ENCODE results near the gene C6orf52. TPM values are rescaled to one million over a fixed set of nuclear protein-coding genes. Genes with fewer than 3 reads are reported as not detected.

C6orf52 gene
- total RNA-seq, 4 donors from 2014 or later = not detected

- WGBS, 2 donors (ENCODE audit: low coverage in 1 of 2) = 0 to 1% methylated on average over 12 to 17 of the region's 17 CpGs
- H3K36me3 ChIP-seq = peaks cover 0 to 6% (median 0%) of the 10 kb centered on the region in 4 donors
- H3K4me3 ChIP-seq = peak overlapping the region; percentile 36 to 93 (median 77)
Measured at GRCh38 chr6:10695086-10695657, 756 bp upstream of the C6orf52 start.

GRCh38 chr6:10692965-10693538 lies 1.4 kb downstream of the C6orf52 start:
- no peak for DNase-seq
- TF ChIP-seq POLR2A (IDR thresholded peaks at IDR 0.05) = no peak
- TF ChIP-seq EP300 (IDR thresholded peaks at IDR 0.05; ENCODE audit: low read depth) = no peak
- no peak for TF ChIP-seq CTCF (IDR thresholded peaks at IDR 0.05)
- no peak for TF ChIP-seq POLR2AphosphoS5 (IDR thresholded peaks at IDR 0.05)
- H3K4me1 ChIP-seq = peaks cover 11 to 25% (median 21%) of the 10 kb centered on the region in 4 donors
- intact Hi-C loops (cut with DNase I; ENCODE audit: low total_unique reads) (loop anchor here (10.0 kb wide), 1 partner anchor 52 kb away; the partner anchor contains the start of gene TMEM14B), in situ Hi-C loops (cut with MboI; ENCODE audit: low pct_ligation_motif_present in 1 of 4, low pct_unique_long_range_greater_than_20kb in 1 of 4, low sequenced_read_pairs in 3 of 4) (loop anchor here in 2 of 4 donors (10.0 kb wide), 2 partner anchors 52 to 178 kb away; partner anchors contain the start of gene TMEM14B (in 1 of the 2))
- peak overlapping the region in 1 of 4 donors; percentile 90 for H3K27ac ChIP-seq
- H3K4me3 ChIP-seq = peak overlapping the region in 2 of 4 donors; percentile 76 to 93
- 96 to 98% methylated on average over 6 to 8 of the region's 8 CpGs for WGBS, 2 donors (ENCODE audit: low coverage in 1 of 2)
- H3K27me3 ChIP-seq = no peaks in the 10 kb centered on the region
- peaks cover 0 to 6% (median 0%) of the 10 kb centered on the region in 4 donors for H3K36me3 ChIP-seq
- no peaks in the 10 kb centered on the region for H3K9me3 ChIP-seq

More at GRCh38 chr6:10695086-10695657, 756 bp upstream of the C6orf52 start:
- in situ Hi-C loops (cut with MboI; ENCODE audit: low pct_ligation_motif_present in 1 of 4, low pct_unique_long_range_greater_than_20kb in 1 of 4, low sequenced_read_pairs in 3 of 4) (loop anchor here in 2 of 4 donors (10.0 kb wide), 2 partner anchors 50 to 180 kb away; partner anchors contain the start of gene TMEM14B (in 1 of the 2)), intact Hi-C loops (cut with DNase I; ENCODE audit: low total_unique reads) (loop anchor here (2.0 to 10.0 kb wide), 2 partner anchors 50 to 184 kb away; partner anchors contain the start of gene TMEM14B)
- no peak for DNase-seq
- H3K4me1 ChIP-seq = peaks cover 11 to 25% (median 21%) of the 10 kb centered on the region in 4 donors
- H3K27ac ChIP-seq = peak overlapping the region; percentile 90 to 97 (median 93)
- H3K9me3 ChIP-seq = no peaks in the 10 kb centered on the region
- TF ChIP-seq CTCF (IDR thresholded peaks at IDR 0.05) (no peak), EP300 (IDR thresholded peaks at IDR 0.05; ENCODE audit: low read depth) (no peak), POLR2AphosphoS5 (IDR thresholded peaks at IDR 0.05) (no peak), POLR2A (IDR thresholded peaks at IDR 0.05) (no peak)
- no peaks in the 10 kb centered on the region for H3K27me3 ChIP-seq

GRCh38 chr6:10690651-10691445 lies 3.6 kb downstream of the C6orf52 start:
- TF ChIP-seq POLR2A (IDR thresholded peaks at IDR 0.05) (no peak), POLR2AphosphoS5 (IDR thresholded peaks at IDR 0.05) (no peak), EP300 (IDR thresholded peaks at IDR 0.05; ENCODE audit: low read depth) (no peak), CTCF (IDR thresholded peaks at IDR 0.05) (no peak)
- peaks cover 3 to 17% (median 15%) of the 10 kb centered on the region in 4 donors for H3K4me1 ChIP-seq
- in situ Hi-C loops (cut with MboI; ENCODE audit: low pct_ligation_motif_present in 1 of 4, low pct_unique_long_range_greater_than_20kb in 1 of 4, low sequenced_read_pairs in 3 of 4) (loop anchor here in 2 of 4 donors (10.0 kb wide), 2 partner anchors 54 to 176 kb away; partner anchors contain the start of gene TMEM14B (in 1 of the 2)), intact Hi-C loops (cut with DNase I; ENCODE audit: low total_unique reads) (loop anchor here (10.0 kb wide), 1 partner anchor 54 kb away; the partner anchor contains the start of gene TMEM14B)
- H3K27me3 ChIP-seq = no peaks in the 10 kb centered on the region
- 53 to 77% methylated on average over 5 to 15 of the region's 15 CpGs for WGBS, 2 donors (ENCODE audit: low coverage in 1 of 2)
- no peak for DNase-seq
- H3K4me3 ChIP-seq = no peak overlapping the region
- H3K36me3 ChIP-seq = no peaks in the 10 kb centered on the region
- H3K27ac ChIP-seq = no peak overlapping the region
- H3K9me3 ChIP-seq = no peaks in the 10 kb centered on the region
